NCI-H748 (cell line): ENCODE measurements around the gene MATN1.

Experiments used
- DNase-seq: peaks from one replicate; lab custom pipeline; 2025; ENCODE audit not compliant: unreplicated experiment; lab: John Stamatoyannopoulos, UW

The MATN1 gene

DNA sequence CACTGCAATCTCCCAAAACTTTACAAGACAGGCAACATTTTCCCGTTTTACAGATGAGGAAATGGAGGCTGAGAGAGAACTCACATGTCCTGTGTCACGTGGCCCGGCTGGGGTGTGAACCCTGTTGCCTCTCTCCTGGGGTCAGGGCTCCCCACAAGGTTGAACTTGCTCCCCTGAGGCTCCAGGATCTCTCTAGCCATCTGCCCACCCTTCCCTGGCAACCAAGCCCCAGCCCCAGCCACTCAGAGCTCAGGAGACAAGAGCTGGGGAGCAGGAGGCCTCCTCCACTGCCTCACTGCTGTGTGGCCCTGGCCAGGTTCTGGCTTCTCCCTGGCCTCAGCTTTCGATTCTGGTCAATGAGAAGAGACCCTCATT is 22.4 kb upstream of the MATN1 start:
- DNase-seq = no peak

DNA sequence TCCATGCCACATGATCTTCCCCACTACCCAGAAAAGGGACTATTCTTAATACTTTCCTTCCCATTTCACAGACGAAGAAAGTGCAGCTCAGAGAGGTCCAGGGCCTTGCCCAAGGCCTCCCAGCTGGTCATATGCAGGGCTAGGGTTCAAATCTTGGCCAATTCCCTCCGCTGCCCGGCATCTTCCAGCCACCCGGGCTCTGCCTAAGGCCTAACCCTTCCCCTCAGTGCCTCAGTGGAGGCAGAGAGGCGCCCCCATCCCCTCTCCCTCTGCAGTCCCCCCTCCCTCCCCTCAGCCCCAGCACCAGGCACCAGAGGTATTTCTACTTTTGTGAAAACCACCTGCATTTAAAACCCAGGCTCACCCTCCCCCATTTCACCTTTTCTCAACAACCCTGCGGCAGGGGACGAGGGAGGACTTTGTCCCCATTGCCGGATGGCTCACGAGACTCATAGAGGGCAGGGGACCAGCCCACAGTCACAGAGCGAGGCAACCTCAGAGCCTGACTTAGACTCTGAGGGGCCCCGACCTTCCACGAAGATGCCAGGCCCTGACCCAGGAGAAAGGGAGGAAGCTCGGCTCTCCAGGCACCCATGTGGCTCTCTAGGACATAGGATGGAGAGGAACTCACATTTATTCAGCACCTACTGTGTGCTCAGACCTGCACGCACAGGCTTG is 21.9 kb upstream of the MATN1 start:
- DNase-seq = no peak

GRCh38 chr1:30744060-30744756 is 20.8 kb upstream of the MATN1 start:
- DNase-seq = no peak

- DNase-seq = peak; percentile 28
Observed at GRCh38 chr1:30743584-30744059, 20.2 kb upstream of the MATN1 start.

DNA sequence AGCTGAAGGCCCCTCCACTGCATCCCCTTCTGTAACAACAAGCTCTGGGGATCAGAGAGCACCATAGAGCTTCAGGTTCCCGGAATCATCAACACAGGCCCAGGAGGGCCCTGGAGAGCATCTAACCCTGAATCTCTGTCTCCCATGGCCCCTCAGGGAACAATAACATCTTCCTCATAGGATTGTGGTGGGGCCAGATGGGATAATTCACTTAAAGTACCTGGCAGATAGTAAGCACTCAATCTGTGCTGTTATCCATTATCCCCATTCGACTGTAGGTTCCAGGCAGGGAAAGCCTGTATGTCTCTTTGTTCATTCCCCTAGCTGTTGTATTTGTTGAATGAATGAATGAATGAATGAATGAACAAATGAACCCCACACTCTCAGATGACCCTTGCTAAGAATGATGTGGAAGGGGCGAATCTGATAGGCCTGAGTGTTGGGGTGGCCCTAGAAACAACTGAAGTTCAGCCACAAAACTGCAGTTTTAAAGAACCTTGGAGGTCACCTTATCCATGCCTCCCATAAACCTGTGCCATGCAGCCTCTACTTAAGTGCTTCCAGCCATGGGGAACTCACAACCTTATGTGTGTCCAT is 19.7 kb upstream of the MATN1 start:
- no peak for DNase-seq

- DNase-seq = no peak
Observed at GRCh38 chr1:30742300-30742962, 19.0 kb upstream of the MATN1 start.

- DNase-seq = no peak
Observed at GRCh38 chr1:30741239-30741894, 18.0 kb upstream of the MATN1 start.

- no peak for DNase-seq
Observed at GRCh38 chr1:30740251-30741238, 17.2 kb upstream of the MATN1 start.

GRCh38 chr1:30739601-30740000 is 16.2 kb upstream of the MATN1 start:
- DNase-seq = no peak

GRCh38 chr1:30738715-30739559 is 15.6 kb upstream of the MATN1 start:
- DNase-seq = no peak

- no peak for DNase-seq
Observed at GRCh38 chr1:30738040-30738714, 14.8 kb upstream of the MATN1 start.

- DNase-seq = no peak
Observed at GRCh38 chr1:30737357-30738039, 14.1 kb upstream of the MATN1 start.

GRCh38 chr1:30735668-30736498 is 12.5 kb upstream of the MATN1 start:
- no peak for DNase-seq

- no peak for DNase-seq
Observed at GRCh38 chr1:30735124-30735523, 11.7 kb upstream of the MATN1 start.

- DNase-seq = no peak
Observed at GRCh38 chr1:30734580-30734979, 11.2 kb upstream of the MATN1 start.

DNA sequence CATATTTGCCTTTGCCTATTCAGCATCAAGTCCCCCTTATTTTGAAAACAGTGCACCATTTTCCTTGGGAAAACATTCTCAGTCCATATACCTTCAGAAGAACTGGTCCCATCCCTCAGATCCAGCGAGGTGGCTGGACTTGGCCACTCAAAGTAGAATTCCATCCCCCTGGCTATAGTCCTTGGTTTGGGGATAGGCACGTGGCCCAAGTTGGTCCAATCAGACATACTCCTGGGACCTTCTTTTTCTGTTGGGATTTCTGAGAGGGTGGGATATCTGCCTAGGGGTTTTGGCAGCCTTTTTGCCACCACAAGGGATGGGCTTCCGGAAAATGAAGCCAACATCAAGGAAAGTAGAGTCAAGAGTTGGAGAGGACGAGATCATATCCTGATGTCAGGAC is 10.7 kb upstream of the MATN1 start:
- no peak for DNase-seq

DNA sequence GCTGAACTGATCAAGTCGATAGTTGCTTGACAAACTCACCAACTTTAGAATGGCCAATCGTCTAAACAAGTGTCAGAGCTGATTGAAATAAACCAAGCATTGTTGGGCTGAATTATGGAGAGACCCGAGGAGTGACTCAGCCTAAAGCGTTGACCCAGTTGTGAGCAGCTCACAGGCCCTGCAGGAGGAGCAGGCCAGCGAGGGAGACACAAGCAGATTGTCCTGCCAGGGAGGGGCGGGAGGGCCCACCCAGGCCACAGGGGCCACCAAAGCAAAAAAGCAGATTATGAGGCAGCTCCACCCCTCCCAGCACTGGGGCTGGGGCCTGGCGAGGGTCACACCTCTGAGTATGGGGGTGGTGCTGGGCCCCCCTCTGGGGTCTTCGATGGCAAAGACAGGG is 10.1 kb upstream of the MATN1 start:
- DNase-seq = no peak
